H9 (cell line): Measurements from ENCODE around the gene LPP. TPM values are rescaled to one million over a fixed set of nuclear protein-coding genes. Genes with fewer than 3 reads are reported as not detected.
A peak's percentile ranks its signal among the peaks of the same experiment; 100 is the strongest.

Experiments
- DNase-seq: peaks from one replicate; pipeline ENCODE4 v3.0.0-alpha.2; 2017
- H2AFZ ChIP-seq: one replicate; pipeline ENCODE4 v1.6.1; 2013; ENCODE audit warnings: mild to moderate bottlenecking, low read length, control low read depth, moderate library complexity
- H2AK5ac ChIP-seq: 2 replicates; pipeline ENCODE4 v1.6.1; 2013; ENCODE audit warnings: low read length, control low read depth, mixed read lengths; ENCODE audit not compliant: insufficient read length
- H2BK120ac ChIP-seq: one replicate; pipeline ENCODE4 v1.6.1; 2013; ENCODE audit warnings: low read depth, mild to moderate bottlenecking, low read length, control low read depth, inconsistent platforms; ENCODE audit not compliant: poor library complexity, severe bottlenecking
- H2BK12ac ChIP-seq: 2 replicates; pipeline ENCODE4 v1.6.1; 2013; ENCODE audit warnings: low read length, control low read depth, mixed read lengths, low read depth; ENCODE audit not compliant: insufficient read length
- H2BK15ac ChIP-seq: 2 replicates; pipeline ENCODE4 v1.6.1; 2013; ENCODE audit warnings: low read depth, low read length, control low read depth
- H2BK20ac ChIP-seq: one replicate; pipeline ENCODE4 v1.6.1; 2013; ENCODE audit warnings: low read depth, mild to moderate bottlenecking, low read length, control low read depth, inconsistent platforms; ENCODE audit not compliant: poor library complexity, severe bottlenecking
- H2BK5ac ChIP-seq: 2 replicates; pipeline ENCODE4 v1.6.1; 2013; ENCODE audit warnings: low read length, control low read depth, mixed read lengths; ENCODE audit not compliant: insufficient read length
- H3K14ac ChIP-seq: 2 replicates; pipeline ENCODE4 v1.6.1; 2013; ENCODE audit warnings: low read length, control low read depth; ENCODE audit not compliant: insufficient read depth
- H3K18ac ChIP-seq: 2 replicates; pipeline ENCODE4 v1.6.1; 2013; ENCODE audit warnings: low read depth, mild to moderate bottlenecking, mixed read lengths, low read length, control low read depth; ENCODE audit not compliant: insufficient read length
- H3K23ac ChIP-seq: 2 replicates; pipeline ENCODE4 v1.6.1; 2013; ENCODE audit warnings: low read length, control low read depth, mixed read lengths, low read depth; ENCODE audit not compliant: insufficient read length
- H3K23me2 ChIP-seq: 2 replicates; pipeline ENCODE4 v1.6.1; 2013; ENCODE audit warnings: low read depth, mild to moderate bottlenecking, mixed read lengths, low read length, control low read depth; ENCODE audit not compliant: insufficient read length, poor library complexity, severe bottlenecking
- H3K27ac ChIP-seq: 2 replicates; pipeline ENCODE4 v1.5.1; 2013; ENCODE audit warnings: low read length, control low read depth, mixed read lengths, low read depth; ENCODE audit not compliant: insufficient read length
- H3K27me3 ChIP-seq: 2 replicates; pipeline ENCODE4 v1.6.1; 2013; ENCODE audit warnings: low read length, control low read depth, inconsistent platforms; ENCODE audit not compliant: insufficient read depth
- H3K4ac ChIP-seq: 2 replicates; pipeline ENCODE4 v1.6.1; 2013; ENCODE audit warnings: low read depth, mild to moderate bottlenecking, control low read depth, inconsistent platforms, low read length, moderate library complexity
- H3K4me1 ChIP-seq: 2 replicates; pipeline ENCODE4 v1.6.1; 2013; ENCODE audit warnings: low read length, control low read depth, inconsistent platforms; ENCODE audit not compliant: insufficient read depth
- H3K4me2 ChIP-seq: 2 replicates; pipeline ENCODE4 v1.6.1; 2013; ENCODE audit warnings: low read length, control low read depth, mixed read lengths; ENCODE audit not compliant: insufficient read length, insufficient read depth
- H3K56ac ChIP-seq: 2 replicates; pipeline ENCODE4 v1.6.1; 2013; ENCODE audit warnings: low read depth, mild to moderate bottlenecking, mixed read lengths, low read length, control low read depth; ENCODE audit not compliant: insufficient read length
- H3K79me1 ChIP-seq: 2 replicates; pipeline ENCODE4 v1.6.1; 2013; ENCODE audit warnings: low read depth, mild to moderate bottlenecking, moderate library complexity, low read length, control low read depth, inconsistent platforms; ENCODE audit not compliant: insufficient read depth, poor library complexity, severe bottlenecking
- H3K79me2 ChIP-seq: 2 replicates; pipeline ENCODE4 v1.6.1; 2013; ENCODE audit warnings: low read length, control low read depth, inconsistent platforms; ENCODE audit not compliant: insufficient read depth
- H3K9ac ChIP-seq: 2 replicates; pipeline ENCODE4 v1.6.1; 2013; ENCODE audit warnings: low read length, control low read depth, mixed read lengths; ENCODE audit not compliant: insufficient read length; ENCODE audit errors: extremely low read depth
- H3K9me3 ChIP-seq: one replicate; pipeline ENCODE4 v1.6.1; 2013; ENCODE audit warnings: low read depth, low read length, inconsistent platforms; ENCODE audit not compliant: control insufficient read depth
- H3T11ph ChIP-seq: one replicate; pipeline ENCODE4 v1.6.1; 2013; ENCODE audit warnings: mild to moderate bottlenecking, low read length, control low read depth, inconsistent platforms
- H4K20me1 ChIP-seq: one replicate; pipeline ENCODE4 v1.6.1; 2013; ENCODE audit not compliant: control insufficient read depth, insufficient read length, insufficient read depth
- H4K5ac ChIP-seq: 2 replicates; pipeline ENCODE4 v1.6.1; 2013; ENCODE audit warnings: low read depth, mild to moderate bottlenecking, mixed read lengths, low read length, control low read depth; ENCODE audit not compliant: insufficient read length
- H4K8ac ChIP-seq: replicated peaks from 2 replicates; pipeline ENCODE4 v1.6.1; 2013; ENCODE audit warnings: low read length, control low read depth, mixed read lengths, low read depth; ENCODE audit not compliant: insufficient read length
- H4K91ac ChIP-seq: 2 replicates; pipeline ENCODE4 v1.6.1; 2013; ENCODE audit warnings: low read depth, mild to moderate bottlenecking, moderate library complexity, mixed read lengths, low read length, control low read depth; ENCODE audit not compliant: insufficient read length
- H3K27ac Mint-ChIP-seq, 3 experiments: 2 replicates in 2 of 3; 3 replicates in 1 of 3; pipeline ENCODE4 v1.8.0; 2020 to 2021; ENCODE audit warnings: mixed read lengths in 3 of 3, mild to moderate bottlenecking in 1 of 3, moderate library complexity in 1 of 3
- H3K27me3 Mint-ChIP-seq: 2 replicates; pipeline ENCODE4 v1.8.0; 2021; ENCODE audit warnings: low read depth, mild to moderate bottlenecking, moderate library complexity, mixed read lengths
- H3K36me3 Mint-ChIP-seq, 3 experiments: 2 replicates in 2 of 3; 3 replicates in 1 of 3; pipeline ENCODE4 v1.8.0; 2020 to 2021; ENCODE audit warnings: low read depth in 3 of 3, mixed read lengths in 3 of 3; ENCODE audit not compliant: insufficient read depth in 1 of 3
- H3K4me1 Mint-ChIP-seq, 2 experiments: 2 replicates each; pipeline ENCODE4 v1.8.0; 2020; ENCODE audit warnings: mixed read lengths in 2 of 2
- H3K4me3 Mint-ChIP-seq, 2 experiments: 2 replicates in 1 of 2; 3 replicates in 1 of 2; pipeline ENCODE4 v1.8.0; 2020 to 2021; ENCODE audit warnings: mild to moderate bottlenecking in 2 of 2, mixed read lengths in 2 of 2, moderate library complexity in 1 of 2
- H3K9me3 Mint-ChIP-seq, 2 experiments: 2 replicates in 1 of 2; 3 replicates in 1 of 2; pipeline ENCODE4 v1.8.0; 2020; ENCODE audit warnings: mild to moderate bottlenecking in 2 of 2, mixed read lengths in 2 of 2, moderate library complexity in 1 of 2
- CTCF ChIP-seq: fragments of 200-600 bp; sonication (generic); conservative IDR thresholded peaks from 3 replicates; pipeline ENCODE4 v1.8.0; 2021; ENCODE audit warnings: antibody characterized with exemption, mild to moderate bottlenecking
- WGBS: extraction: QIAGEN DNeasy Blood & Tissue Kit; methylation state at CpG from one replicate; pipeline ENCODE4 v1.1.7; 2013; ENCODE audit warnings: missing lambda C conversion rate, low lambda C conversion rate, mixed read lengths; ENCODE audit not compliant: insufficient read length; ENCODE audit errors: extremely low coverage; 5-methylcytosine and 5-hydroxymethylcytosine counted together
- total RNA-seq: library from RNA; stranded (reverse); gene quantifications from 2 replicates; pipeline ENCODE4 v1.2.1, GENCODE V29; 2021

The LPP gene
- total RNA-seq, 1 experiment from 2014 or later = 64.6 TPM

GRCh38 chr3:188937389-188937788, 783.4 kb downstream of the LPP start:
- Mint-ChIP-seq H3K4me1 (peaks cover 16 to 20% of the 10 kb centered on the region in 2 experiments), H3K27me3 (no peaks in the 10 kb centered on the region), H3K27ac (peak overlapping the region in 1 of 3 experiments; percentile 79; a peak in 2 of 7 replicates), H3K9me3 (no peaks in the 10 kb centered on the region; a peak in 1 of 5 replicates), H3K36me3 (peaks cover 0 to 10% (median 2%) of the 10 kb centered on the region in 3 experiments; a peak in 5 of 7 replicates), H3K4me3 (no peak overlapping the region; a peak in 2 of 5 replicates)
- no peak overlapping the region for H2AFZ ChIP-seq
- no peaks in the 10 kb centered on the region for H4K20me1 ChIP-seq
- no peak overlapping the region for H4K5ac ChIP-seq
- no peaks in the 10 kb centered on the region for H3K27me3 ChIP-seq
- H3K79me2 ChIP-seq = no peaks in the 10 kb centered on the region
- no peak overlapping the region for H3K23ac ChIP-seq
- DNase-seq = no peak
- no peak overlapping the region for H2BK20ac ChIP-seq
- no peak overlapping the region for H3K18ac ChIP-seq
- no peak overlapping the region for H2AK5ac ChIP-seq
- no peak overlapping the region for H2BK120ac ChIP-seq
- no peak for TF ChIP-seq CTCF
- H2BK12ac ChIP-seq = no peak overlapping the region
- H3K79me1 ChIP-seq = no peaks in the 10 kb centered on the region
- H3K9me3 ChIP-seq = no peaks in the 10 kb centered on the region
- no peaks in the 10 kb centered on the region for H3K23me2 ChIP-seq
- H3T11ph ChIP-seq = no peak overlapping the region
- no peak overlapping the region for H4K91ac ChIP-seq
- no CpG with 5 or more reads among the region's 7 CpGs for WGBS
- no peak overlapping the region for H3K14ac ChIP-seq
- peak overlapping the region; percentile 33 for H3K27ac ChIP-seq
- no peak overlapping the region for H4K8ac ChIP-seq
- H3K4ac ChIP-seq = no peak overlapping the region
- H2BK15ac ChIP-seq = no peak overlapping the region
- H3K4me2 ChIP-seq = no peak overlapping the region
- H3K56ac ChIP-seq = no peak overlapping the region
- H2BK5ac ChIP-seq = no peak overlapping the region
- H3K9ac ChIP-seq = no peak overlapping the region
- no peaks in the 10 kb centered on the region; the same call in 1 of the 2 replicates for H3K4me1 ChIP-seq
